Activated gamma-delta T cell treated with Interleukin-2 at 50 U/mL for 16 hours (primary cell): ENCODE results near the gene CDK5RAP1.
"Not testable (repeated sequence)": the region's sequence is repeated elsewhere in the genome, so short reads cannot be mapped to it uniquely, and the experiment has no call there.

ENCODE experiments used
- DNase-seq: peaks from one replicate; pipeline ENCODE4 v3.0.0-alpha.2; 2020

CDK5RAP1 gene

DNA sequence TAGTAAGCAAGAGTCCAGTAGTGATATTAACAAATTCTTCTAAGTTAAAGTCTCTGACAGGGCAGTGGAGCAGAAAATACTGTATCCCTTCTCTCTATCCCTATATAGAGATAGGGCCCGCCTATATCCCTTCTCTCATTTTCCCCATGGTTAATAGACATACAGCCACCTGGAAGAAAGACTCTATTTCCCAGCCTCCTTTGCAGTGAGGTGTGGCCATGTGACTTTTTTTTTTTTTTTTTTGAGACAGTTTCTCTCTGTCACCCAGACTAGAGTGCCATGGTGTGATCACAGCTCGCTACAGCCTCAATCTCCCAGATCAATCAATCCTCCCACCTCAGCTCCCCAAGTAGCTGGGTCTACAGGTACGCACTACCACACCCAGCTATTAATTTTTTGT is 16.7 kb upstream of the CDK5RAP1 start:
- DNase-seq = no peak

DNA sequence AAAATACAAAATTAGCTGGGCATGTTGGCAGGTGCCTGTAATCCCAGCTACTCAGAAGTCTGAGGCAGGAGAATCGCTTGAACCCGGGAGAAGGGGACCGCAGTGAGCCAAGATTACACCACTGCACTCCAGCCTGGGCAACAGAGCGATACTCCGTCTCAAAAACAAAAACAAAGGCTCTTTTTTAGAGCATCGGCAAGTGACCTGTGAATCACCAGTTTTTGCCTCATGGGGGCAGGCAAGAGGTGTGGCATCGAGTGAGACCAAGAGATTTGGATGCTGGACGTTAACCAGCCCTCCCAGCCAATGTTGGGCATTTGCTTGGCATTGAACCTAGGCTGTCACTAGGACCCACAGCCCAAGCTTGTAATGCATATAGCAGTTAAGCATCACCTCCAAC is 14.6 kb upstream of the CDK5RAP1 start:
- DNase-seq = no peak

DNA sequence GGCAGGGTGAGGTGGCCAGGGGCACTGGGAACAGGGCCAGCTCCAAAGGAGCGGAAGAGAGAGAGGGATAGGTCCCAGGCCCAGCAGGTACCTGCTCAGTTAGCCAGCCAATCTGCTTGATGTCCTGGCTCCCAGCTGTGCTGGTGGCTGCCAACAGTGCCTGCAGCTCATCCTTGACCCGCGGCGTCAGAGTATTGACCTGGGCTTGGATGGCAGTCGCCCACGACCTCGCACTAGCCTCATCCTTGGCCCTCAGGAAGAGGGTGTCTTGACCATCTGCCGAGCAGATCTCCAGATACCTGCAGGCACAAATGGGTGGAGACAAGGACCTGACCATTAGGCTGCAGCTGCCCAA is 11.1 kb upstream of the CDK5RAP1 start:
- no peak for DNase-seq

DNA sequence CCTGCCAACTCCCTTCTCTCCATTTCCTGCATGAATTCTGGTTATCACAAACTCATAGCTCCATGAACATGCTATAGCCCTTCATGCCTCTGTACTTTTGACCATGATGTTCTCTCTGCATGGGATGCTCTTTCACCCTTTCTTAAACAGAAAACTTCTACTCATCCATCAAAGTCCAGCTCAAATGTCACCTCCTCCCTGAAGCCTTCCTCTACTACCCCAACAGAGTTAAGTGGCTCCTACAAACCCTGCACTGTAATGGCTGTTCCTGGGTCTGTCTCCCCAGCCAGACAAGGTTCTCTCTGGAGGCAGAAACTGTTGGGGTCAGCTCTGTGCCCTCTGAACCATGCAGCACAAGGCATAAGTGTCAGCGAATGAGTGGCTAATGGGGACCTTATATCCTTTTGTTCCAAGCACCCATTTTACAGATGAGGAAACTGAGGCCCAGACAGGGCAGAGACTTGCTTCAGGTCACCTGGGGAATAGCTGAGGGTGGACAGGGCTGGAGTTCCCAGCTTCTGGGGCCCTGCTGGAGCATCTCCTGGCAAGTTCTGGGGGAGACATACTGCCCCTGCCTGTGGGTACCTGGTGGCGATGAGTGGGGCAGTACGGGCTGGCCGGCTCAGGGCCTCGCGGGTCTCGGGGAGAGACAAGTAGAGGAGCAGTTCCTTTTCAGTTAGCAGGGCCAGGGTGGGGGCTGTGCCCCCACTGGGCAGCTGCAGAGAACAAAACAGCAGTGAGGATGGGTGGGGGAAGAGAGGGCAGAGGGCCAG is 10.6 kb upstream of the CDK5RAP1 start:
- DNase-seq = no peak

DNA sequence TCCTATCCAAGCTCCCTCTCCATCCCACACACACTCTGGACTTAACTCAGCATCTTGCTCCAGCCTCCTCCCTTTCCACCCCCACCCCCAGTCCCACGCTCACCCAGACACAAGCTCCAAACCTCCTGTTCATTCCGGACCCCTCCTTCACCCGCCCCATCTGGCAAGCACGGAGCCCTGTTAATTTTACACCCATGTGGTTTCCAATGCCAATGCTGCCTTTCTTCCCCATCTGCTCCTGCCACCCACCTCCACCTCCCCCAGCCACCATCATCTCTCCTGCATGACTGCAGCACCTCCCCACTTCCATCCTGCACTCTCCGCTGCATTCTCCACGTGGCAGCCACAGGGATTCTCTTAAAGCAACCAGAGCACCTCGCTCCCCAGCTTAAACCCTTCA is 9.9 kb upstream of the CDK5RAP1 start:
- DNase-seq = no peak

DNA sequence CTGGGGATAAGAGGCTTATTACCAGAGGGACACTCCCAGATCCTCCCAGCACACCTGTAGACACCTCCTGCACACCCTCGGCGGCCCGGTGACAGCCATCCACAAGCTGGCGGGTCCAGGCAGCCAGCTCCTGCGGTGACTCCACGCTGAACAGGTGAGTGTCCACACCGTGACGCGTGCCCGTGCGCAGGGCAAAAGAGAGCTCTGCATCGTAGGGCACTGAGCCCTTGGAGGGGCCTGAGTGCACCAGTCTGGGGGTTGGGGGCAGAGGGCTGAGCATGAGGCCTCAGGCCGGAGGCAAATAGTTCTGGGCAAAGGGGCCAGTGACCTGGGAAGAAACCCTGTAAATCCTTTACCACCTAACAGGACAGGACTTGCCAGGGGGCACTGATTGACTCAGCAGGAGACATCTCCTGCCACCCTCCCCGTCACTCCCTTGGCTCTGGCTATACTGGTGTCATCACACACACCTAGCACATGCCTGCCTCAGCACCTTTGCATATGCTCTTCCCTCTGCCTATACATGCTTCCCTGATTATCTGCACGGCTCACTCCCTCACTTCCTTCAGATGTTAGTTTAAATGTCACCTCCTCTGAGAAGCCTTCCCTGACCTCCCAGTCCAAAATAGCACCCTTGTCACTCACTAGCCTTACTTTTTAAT is 8.9 kb upstream of the CDK5RAP1 start:
- no peak for DNase-seq

DNA sequence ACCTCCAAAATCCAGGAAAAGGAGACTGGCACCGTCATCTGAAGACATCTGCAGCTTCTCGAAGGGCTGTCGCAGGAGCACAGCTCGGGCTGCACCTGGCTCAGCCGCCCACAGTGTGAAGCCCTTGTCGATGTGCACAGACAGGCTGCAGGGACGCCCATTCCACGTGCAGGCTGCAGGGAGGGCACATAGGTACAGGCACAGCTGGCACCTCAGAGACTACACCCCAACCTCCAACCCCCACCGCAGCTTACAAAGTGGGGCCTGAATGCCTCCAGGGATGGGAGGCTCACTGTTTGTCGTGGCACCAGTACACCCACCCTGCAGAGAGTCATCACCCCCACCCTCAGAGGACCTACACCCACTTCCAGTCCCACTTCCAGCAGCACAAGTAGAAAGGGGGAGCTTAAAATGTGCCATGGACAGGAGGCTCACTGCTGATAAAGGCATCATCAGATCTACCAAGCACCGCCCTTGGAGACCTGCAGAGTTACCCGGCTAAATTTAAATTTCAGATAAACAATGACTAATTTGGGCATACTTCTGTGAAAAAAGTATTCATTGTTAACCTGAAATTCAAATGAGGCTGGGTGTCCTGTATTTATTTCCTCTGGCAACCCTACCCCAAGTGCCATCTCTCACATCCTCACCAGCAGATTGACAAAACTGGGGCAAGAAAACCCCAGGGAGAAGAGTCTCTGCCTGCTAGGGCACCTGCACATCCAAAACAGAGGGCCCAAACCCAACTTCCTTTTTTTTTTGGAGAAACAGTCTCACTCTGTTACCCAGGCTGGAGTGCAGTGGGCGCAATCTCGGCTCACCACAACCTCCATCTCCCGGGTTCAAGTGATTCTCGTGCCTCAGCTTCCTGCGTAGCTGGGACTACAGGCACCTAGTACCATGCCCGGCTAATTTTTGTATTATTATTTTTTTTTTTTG is 7.7 kb upstream of the CDK5RAP1 start:
- no peak for DNase-seq

DNA sequence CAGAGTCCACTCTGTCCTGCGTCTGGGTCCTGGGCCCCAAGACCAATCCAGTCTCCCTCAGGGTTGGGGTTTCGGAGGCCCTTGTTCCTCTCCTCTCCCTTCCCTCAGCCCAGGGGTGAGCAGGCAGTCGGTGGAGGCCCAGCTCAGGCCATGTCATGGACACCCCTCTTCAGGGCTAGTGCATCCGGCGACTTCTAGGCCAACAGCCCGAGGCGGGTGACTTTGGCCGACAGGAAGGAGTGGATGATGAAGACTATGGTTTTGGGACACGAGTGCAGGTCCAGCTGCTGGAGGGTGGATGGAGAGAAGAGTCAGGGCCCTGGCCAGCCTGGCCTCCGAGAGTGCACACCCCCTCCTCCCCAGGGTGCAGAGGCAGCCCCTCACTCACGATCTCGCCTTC is 7.0 kb upstream of the CDK5RAP1 start:
- no peak for DNase-seq

DNA sequence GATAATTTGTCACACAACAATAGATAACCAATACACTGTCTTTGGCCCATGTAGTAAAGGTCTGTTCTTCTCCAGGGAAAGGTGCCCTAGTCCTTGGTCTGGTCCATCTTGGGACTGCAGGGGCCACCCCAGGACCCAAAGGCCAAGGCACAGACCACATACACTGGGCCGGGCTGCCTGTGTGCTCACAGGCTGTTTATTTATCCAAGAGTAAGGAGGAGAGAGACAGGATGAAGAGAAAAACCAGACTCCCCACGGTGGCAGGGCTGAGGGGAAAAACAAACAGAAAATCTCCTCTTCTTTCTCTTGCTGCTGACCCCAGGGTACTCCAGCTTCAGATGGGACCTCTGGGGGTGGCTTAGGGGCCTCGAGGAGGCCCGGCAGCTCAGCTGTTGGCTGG is 6.5 kb upstream of the CDK5RAP1 start:
- no peak for DNase-seq

DNA sequence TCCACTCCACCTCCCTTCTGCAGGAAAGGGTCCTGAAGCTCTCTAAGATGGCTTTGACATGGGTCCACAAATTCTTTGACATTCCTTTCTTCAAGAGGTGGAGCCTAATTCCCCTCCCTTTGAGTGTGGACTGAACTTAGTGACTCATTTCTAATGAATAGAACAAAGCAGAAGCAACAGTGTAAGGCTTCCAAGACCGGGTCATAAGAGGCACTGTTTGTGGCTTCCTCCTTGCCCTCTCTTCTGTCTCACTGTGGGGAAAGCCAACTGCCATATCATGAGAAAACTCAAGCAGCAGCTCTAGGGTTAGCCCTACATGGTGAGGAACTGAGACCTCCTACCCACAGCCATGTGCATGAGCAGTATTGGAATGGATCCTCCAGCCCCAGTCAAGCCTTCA is 5.9 kb upstream of the CDK5RAP1 start:
- DNase-seq = no peak

DNA sequence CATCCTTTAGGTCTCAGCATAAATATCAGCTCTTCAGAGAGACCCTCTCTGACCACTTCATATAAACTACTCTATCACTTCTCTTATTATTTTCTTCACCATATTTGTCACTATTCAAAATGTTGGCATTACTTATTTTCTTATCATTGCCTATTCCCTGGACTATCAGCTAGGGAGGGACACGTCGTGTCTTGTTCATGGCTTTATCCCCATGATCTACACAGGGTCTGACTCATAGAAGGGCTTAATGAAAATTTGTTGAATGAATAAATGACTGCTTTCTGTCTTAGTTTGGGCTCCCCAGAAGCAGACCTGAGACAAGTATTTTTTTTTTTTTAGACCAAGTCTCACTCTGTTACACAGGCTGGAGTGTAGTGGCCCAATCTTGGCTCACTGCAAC is 3.0 kb upstream of the CDK5RAP1 start:
- no peak for DNase-seq

DNA sequence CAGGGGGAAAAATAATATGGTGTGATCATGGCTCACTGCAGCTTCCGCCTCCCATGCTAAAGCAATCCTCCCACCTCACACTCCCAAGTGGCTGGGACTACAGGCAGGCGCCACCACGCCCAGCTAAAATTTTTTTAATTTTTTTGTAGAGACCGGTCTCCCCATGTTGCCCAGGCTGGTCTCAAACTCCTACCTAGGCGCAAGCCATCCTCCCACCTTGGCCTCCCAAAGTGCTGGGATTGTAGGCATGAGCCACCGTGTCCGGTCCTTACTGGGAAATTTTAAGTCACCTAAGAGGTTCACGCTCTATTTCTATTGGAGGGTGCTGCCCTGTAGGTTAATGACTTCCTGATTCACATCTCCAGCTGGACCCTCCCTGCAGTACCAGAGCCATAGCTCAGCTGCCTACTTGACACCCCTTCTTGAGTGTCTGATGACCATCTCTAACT is 626 bp upstream of the CDK5RAP1 start:
- no peak for DNase-seq

DNA sequence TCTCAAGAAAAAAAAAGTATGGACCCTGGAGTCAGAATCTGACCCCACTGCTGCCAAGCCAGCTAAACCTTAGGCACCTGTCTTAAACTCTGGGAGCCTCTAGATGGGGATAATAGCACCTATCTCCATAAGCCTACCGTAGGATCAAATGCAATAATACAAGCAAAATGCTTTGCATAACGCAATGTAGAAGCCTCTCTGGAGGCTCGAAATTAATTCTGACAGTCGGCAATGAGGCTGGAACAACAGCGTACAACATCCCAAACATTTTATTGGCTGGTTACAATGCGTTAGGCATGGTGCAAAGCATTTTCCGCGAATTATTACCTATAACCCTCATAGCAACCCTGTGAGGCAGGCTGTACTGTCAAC is 521 bp downstream of the CDK5RAP1 start:
- no peak for DNase-seq

DNA sequence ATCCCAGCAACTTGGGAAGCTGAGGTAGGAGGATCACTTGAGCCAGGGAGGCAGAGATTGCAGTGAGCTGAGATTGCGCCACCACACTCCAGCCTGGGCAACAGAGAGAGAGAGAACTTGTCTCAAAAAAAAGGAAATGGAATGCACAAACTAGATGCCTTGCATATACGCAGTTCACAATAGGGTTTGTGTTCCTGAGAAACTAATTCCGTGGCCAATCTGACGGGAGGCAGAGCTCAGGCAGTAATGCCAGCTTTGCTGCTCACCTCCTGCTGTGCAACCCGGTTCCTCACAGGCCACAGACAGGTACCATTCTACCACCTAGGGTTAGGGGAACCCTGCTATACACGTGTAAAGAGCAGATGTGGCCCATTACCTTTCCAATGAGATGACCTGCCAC is 1.4 kb downstream of the CDK5RAP1 start:
- no peak for DNase-seq

DNA sequence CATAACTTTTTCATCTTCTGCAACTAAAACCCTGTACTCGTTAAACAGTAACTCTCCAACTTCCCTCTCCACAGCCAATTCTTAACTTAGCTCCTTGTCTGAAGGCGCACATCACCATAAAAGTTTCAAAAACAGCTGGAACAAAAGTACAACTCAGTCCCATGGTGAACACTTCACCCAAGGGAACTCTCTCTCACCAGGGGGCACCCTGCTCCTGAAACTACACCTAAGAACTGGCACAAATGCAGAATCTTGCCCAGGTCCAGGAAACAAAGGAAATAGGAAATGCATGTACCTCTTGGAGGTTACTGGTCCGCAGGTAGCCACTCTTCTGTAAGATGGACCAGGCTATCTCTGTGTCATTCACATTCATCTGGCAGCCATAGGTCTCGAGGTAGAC is 6.6 kb downstream of the CDK5RAP1 start:
- no peak for DNase-seq

DNA sequence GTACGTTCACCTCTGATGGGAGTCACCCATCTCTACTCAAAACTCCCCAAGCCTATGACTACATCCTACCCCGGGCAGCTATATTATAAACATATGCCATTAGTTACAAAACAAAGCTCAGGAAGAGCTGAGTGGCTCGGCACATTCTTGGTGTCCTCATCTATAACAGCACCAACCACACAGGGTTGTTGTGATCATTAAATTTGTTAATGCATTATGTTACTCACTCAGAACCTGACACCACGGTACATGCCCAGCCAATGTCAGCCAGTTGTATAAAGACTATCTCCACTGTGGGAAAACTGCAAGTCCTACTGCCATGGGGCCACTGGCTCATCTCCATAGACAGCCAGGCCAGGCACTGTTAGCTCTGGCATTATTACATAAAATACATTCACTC is 7.7 kb downstream of the CDK5RAP1 start:
- DNase-seq = no peak

DNA sequence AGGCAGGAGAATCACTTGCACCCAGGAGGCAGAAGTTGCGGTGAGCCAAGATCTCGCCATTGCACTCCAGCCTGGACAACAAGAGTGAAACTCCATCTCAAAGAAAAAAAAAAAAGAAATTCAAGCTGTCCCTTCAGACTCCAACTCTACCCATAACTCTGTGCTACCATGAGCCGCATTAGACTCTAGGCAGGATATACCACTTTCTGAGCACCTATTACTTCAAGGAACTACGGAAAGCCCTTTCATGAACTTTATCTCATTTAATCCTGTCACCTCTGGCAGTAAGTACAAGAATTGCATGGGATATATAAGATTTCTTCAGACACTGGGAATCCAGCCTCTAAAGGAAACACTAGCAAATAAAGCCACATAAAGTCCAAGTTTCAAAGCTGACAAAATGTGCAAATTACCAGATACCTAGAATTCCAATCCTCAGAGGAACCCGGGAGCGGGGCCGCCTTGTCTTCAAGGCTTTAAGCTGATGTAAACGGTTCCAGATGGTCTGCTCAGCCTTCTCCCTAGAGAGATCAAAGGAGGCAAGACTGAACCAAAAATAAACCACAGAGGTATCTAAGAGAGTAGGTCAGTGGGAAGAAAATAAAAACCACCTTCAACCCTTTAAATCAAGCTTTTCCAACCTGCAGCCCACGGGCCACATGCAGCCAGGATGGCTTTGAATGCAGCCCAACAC is 9.4 kb downstream of the CDK5RAP1 start:
- no peak for DNase-seq

DNA sequence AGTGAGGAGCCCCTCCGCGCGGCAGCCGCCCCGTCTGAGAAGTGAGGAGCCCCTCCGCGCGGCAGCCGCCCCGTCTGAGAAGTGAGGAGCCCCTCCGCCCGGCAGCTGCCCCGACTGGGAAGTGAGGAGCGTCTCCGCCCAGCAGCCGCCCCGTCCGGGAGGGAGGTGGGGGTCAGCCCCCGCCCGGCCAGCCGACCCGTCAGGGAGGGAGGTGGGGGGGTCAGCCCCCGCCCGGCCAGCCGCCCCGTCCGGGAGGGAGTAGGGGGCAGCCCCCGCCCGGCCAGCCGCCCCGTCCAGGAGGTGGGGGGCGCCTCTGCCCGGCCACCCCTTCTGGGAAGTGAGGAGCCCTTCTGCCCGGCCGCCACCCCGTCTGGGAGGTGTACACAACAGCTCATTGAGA is 12.0 kb downstream of the CDK5RAP1 start:
- not testable (repeated sequence) for DNase-seq

DNA sequence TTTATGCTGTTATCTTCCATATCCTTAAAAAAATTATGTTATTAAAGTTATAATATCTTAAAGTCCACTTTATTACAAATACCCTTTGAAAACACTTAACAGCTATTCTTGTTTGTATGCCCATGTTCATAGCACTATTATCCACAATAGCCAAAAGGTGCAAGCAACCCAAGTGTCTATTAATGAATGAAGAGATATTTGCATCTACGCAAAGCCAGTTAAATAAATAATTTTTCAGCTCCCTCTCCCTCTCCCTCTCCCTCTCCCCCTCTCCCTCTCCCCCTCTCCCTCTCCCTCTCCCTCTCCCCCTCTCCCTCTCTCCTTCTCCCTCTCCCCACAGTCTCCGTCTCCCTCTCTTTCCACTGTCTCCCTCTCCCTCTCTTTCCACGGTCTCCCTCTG is 13.1 kb downstream of the CDK5RAP1 start:
- DNase-seq = no peak

DNA sequence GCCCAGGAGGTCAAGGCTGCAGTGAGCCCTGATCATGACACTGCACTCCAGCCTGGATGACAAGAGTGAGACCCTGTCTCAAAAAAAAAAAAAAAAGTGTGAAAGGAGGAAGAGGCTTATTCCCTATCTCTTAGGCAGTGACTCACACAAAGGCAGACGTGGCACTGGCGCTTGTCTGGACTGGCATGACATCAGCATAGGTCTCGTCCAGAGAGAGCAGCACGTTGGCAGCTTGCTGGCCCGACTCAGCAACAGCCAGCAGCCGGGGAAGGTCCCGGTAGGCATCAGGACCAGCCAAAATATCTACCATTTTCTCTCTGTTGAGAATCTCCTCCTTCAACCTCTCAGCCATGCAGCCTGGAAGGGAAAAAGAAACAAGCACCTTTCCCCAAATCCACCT is 14.1 kb downstream of the CDK5RAP1 start:
- no peak for DNase-seq

DNA sequence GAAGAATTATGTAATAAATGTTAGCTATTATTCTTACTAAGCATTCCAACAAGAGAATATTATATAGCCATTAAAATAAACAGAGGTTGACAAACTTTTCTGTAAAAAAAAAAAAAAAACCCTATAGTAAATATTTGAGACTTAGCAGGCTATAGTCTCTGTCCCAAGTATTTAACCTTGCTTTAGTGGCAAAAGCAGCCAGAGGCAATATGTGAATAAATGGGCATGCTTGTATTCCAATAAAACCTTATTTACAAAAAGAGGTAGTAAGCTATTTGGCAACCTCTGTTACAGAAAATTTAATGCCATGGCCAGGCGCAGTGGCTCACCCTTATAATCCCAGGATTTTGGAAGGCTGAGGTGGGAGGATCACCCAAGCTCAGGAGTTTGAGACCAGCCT is 14.6 kb downstream of the CDK5RAP1 start:
- no peak for DNase-seq

DNA sequence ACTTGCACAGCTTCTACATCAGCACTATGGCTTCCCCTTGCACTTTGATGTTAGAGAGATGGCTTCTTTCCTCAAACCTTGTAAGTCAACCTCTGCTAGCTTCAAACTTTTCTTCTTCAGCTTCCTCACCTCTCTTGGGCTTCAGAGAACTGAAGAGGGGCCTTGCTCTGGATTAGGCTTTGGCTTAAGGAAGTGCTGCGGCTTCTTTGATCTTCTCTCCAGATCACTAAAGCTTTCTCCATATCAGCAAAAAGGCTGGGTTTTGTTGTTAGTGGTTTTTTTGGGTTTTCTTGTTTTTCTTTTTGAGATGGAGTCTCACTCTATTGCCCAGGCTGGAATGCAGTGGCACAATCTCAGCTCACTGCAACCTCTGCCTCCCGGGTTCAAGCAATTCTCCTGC is 24.0 kb downstream of the CDK5RAP1 start:
- no peak for DNase-seq
